Activated naive CD4-positive, alpha-beta T cell treated with anti-CD3 and anti-CD28 coated beads, Interleukin-2, amount 10 ng/mL, durations not matched to agents 7 days and 5 days (primary cell): ENCODE measurements around the gene SHISAL1.

ENCODE experiments used
- CTCF ChIA-PET: fragments of 350-600 bp; sonication (Branson Sonifier 250); formaldehyde crosslinking; loops from one replicate; lab custom pipeline; 2021; ENCODE audit warnings: antibody characterized with exemption; lab: Charles Lee
- DNase-seq: peaks from one replicate; pipeline ENCODE4 v3.0.0-alpha.2; 2020
- H3K27ac Mint-ChIP-seq: one replicate; pipeline ENCODE4 v1.8.0; 2021; ENCODE audit warnings: mild to moderate bottlenecking, moderate library complexity, mixed read lengths
- H3K27me3 Mint-ChIP-seq: one replicate; pipeline ENCODE4 v1.8.0; 2021; ENCODE audit warnings: mild to moderate bottlenecking, mixed read lengths
- H3K36me3 Mint-ChIP-seq: one replicate; pipeline ENCODE4 v1.8.0; 2021; ENCODE audit warnings: mixed read lengths
- H3K4me1 Mint-ChIP-seq: one replicate; pipeline ENCODE4 v1.8.0; 2021; ENCODE audit warnings: mixed read lengths
- H3K4me3 Mint-ChIP-seq: one replicate; pipeline ENCODE4 v1.8.0; 2021; ENCODE audit warnings: mild to moderate bottlenecking, moderate library complexity, mixed read lengths
- H3K9me3 Mint-ChIP-seq: one replicate; pipeline ENCODE4 v1.8.0; 2021; ENCODE audit warnings: mixed read lengths

The SHISAL1 gene

DNA sequence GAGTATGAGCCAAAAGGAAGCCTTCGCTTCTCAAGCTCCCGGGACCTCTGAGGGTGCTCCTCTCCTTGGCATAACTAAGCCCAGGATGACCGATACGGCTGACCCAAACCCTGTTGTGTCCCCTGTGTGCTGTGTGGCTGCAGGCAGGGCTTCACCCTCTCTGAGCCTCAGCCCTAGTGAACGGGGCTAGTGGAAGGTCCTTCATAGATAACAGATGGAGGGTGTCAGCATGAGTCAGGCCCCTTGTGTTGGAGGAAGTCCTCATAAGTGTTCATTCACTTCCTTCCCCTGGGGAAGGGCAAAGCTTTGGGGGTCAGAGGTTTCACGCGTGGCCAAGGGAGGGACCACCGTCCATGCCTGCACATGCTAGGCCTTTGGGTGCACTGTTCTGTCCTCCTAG is 21.5 kb downstream of the SHISAL1 start:
- CTCF ChIA-PET: no interaction called here
- Mint-ChIP-seq H3K27ac (no peak overlapping the region), H3K4me3 (no peak overlapping the region), H3K27me3 (peaks cover 27% of the 10 kb centered on the region), H3K36me3 (no peaks in the 10 kb centered on the region), H3K9me3 (no peaks in the 10 kb centered on the region), H3K4me1 (no peaks in the 10 kb centered on the region)
- DNase-seq: no peak

- Mint-ChIP-seq H3K36me3 (no peaks in the 10 kb centered on the region), H3K27ac (no peak overlapping the region), H3K27me3 (peaks cover 32% of the 10 kb centered on the region), H3K4me3 (no peak overlapping the region), H3K9me3 (no peaks in the 10 kb centered on the region), H3K4me1 (no peaks in the 10 kb centered on the region)
- CTCF ChIA-PET: no interaction called here
- no peak for DNase-seq
Observed at GRCh38 chr22:44289414-44290171, 23.2 kb downstream of the SHISAL1 start.

- H3K4me3 Mint-ChIP-seq: no peak overlapping the region
- no peaks in the 10 kb centered on the region for H3K9me3 Mint-ChIP-seq
- peaks cover 26% of the 10 kb centered on the region for H3K27me3 Mint-ChIP-seq
- H3K27ac Mint-ChIP-seq: no peak overlapping the region
- H3K36me3 Mint-ChIP-seq: no peaks in the 10 kb centered on the region
- no peaks in the 10 kb centered on the region for H3K4me1 Mint-ChIP-seq
- no peak for DNase-seq
- CTCF ChIA-PET: no interaction called here
Observed at GRCh38 chr22:44288913-44289312, 23.8 kb downstream of the SHISAL1 start.

DNA sequence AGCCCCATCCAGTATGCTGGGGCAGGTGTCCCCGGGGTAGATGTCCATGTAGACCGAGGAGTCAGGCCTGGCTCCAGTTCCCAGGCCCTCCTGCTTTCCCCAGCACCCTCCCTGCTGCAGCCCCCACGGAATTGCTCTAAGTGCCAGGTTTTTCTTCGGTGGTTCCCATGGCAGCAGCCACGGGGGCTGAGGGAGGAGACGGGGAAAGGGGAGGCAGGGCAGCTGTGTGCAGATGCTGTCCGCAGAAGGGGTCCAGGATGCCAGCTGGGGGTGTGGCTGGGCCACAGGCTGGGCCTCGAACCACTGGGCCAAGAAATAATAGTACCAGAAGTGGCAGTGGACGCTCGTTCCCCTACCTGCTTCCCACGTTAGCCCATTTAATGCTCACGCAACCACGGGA is 25.0 kb downstream of the SHISAL1 start:
- DNase-seq: no peak
- H3K27me3 Mint-ChIP-seq: peaks cover 22% of the 10 kb centered on the region
- no peaks in the 10 kb centered on the region for H3K36me3 Mint-ChIP-seq
- H3K4me1 Mint-ChIP-seq: no peaks in the 10 kb centered on the region
- H3K27ac Mint-ChIP-seq: no peak overlapping the region
- CTCF ChIA-PET: no interaction called here
- no peaks in the 10 kb centered on the region for H3K9me3 Mint-ChIP-seq
- no peak overlapping the region for H3K4me3 Mint-ChIP-seq

GRCh38 chr22:44287121-44287693 is 25.5 kb downstream of the SHISAL1 start:
- Mint-ChIP-seq H3K27me3 (peaks cover 25% of the 10 kb centered on the region), H3K4me1 (no peaks in the 10 kb centered on the region), H3K4me3 (no peak overlapping the region), H3K36me3 (no peaks in the 10 kb centered on the region), H3K27ac (no peak overlapping the region), H3K9me3 (no peaks in the 10 kb centered on the region)
- CTCF ChIA-PET: no interaction called here
- no peak for DNase-seq

DNA sequence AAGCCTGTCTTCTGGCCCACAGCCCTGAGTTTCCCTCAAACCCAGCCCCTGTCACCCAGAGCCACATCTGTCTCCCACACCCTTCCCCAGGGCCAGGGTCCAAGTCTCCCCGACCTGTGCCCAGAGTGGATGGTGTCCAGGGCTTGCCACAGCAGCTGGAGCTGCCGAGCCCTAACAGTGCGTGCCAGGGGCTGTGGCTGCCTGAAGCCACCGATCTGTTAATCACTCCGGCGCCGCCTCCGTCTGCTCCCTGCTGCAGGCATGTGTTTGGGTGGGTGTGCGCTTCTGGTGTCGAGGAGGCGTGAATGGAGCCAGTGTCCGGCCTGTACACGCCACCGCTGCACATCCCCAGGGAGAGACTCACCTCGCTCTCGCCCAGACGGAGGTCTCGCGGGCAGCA is 26.1 kb downstream of the SHISAL1 start:
- H3K27me3 Mint-ChIP-seq: peaks cover 25% of the 10 kb centered on the region
- H3K4me1 Mint-ChIP-seq: no peaks in the 10 kb centered on the region
- no peak overlapping the region for H3K27ac Mint-ChIP-seq
- H3K36me3 Mint-ChIP-seq: no peaks in the 10 kb centered on the region
- DNase-seq: no peak
- no peaks in the 10 kb centered on the region for H3K9me3 Mint-ChIP-seq
- H3K4me3 Mint-ChIP-seq: no peak overlapping the region
- CTCF ChIA-PET: no interaction called here

DNA sequence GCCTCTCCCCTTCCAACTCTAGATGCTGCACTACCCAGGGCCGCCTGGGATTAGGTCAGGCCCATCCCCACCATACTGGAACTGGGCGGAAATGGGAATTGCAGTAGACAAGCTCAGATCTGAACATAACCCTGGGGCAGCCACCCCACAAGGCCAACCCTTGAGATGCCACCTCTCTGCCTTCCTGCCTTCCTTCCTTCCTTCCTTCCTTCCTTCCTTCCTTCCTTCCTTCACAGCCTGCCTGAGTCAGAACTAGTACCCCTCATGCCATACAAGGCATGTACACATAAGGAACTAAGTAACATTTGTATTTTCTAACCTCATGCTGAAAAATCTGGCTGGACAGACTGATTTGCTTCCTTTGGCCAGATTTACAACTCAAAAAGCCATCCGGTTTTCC is 28.0 kb downstream of the SHISAL1 start:
- H3K4me3 Mint-ChIP-seq: no peak overlapping the region
- no peaks in the 10 kb centered on the region for H3K4me1 Mint-ChIP-seq
- no peak overlapping the region for H3K27ac Mint-ChIP-seq
- DNase-seq: no peak
- H3K36me3 Mint-ChIP-seq: no peaks in the 10 kb centered on the region
- CTCF ChIA-PET: no interaction called here
- H3K27me3 Mint-ChIP-seq: peaks cover 34% of the 10 kb centered on the region
- H3K9me3 Mint-ChIP-seq: no peaks in the 10 kb centered on the region

GRCh38 chr22:44281768-44282637 is 30.7 kb downstream of the SHISAL1 start:
- DNase-seq: no peak
- Mint-ChIP-seq H3K9me3 (no peaks in the 10 kb centered on the region), H3K4me3 (no peak overlapping the region), H3K27me3 (peaks cover 55% of the 10 kb centered on the region), H3K36me3 (no peaks in the 10 kb centered on the region), H3K27ac (no peak overlapping the region), H3K4me1 (no peaks in the 10 kb centered on the region)
- CTCF ChIA-PET: no interaction called here

- no peaks in the 10 kb centered on the region for H3K9me3 Mint-ChIP-seq
- peaks cover 57% of the 10 kb centered on the region for H3K27me3 Mint-ChIP-seq
- CTCF ChIA-PET: no interaction called here
- no peak for DNase-seq
- no peaks in the 10 kb centered on the region for H3K4me1 Mint-ChIP-seq
- no peak overlapping the region for H3K4me3 Mint-ChIP-seq
- H3K27ac Mint-ChIP-seq: no peak overlapping the region
- no peaks in the 10 kb centered on the region for H3K36me3 Mint-ChIP-seq
Observed at GRCh38 chr22:44280665-44281188, 32.0 kb downstream of the SHISAL1 start.

GRCh38 chr22:44279069-44279360 is 33.7 kb downstream of the SHISAL1 start:
- Mint-ChIP-seq H3K9me3 (no peaks in the 10 kb centered on the region), H3K36me3 (no peaks in the 10 kb centered on the region), H3K4me1 (no peaks in the 10 kb centered on the region), H3K4me3 (no peak overlapping the region), H3K27me3 (peaks cover 70% of the 10 kb centered on the region), H3K27ac (no peak overlapping the region)
- CTCF ChIA-PET: no interaction called here
- DNase-seq: no peak

DNA sequence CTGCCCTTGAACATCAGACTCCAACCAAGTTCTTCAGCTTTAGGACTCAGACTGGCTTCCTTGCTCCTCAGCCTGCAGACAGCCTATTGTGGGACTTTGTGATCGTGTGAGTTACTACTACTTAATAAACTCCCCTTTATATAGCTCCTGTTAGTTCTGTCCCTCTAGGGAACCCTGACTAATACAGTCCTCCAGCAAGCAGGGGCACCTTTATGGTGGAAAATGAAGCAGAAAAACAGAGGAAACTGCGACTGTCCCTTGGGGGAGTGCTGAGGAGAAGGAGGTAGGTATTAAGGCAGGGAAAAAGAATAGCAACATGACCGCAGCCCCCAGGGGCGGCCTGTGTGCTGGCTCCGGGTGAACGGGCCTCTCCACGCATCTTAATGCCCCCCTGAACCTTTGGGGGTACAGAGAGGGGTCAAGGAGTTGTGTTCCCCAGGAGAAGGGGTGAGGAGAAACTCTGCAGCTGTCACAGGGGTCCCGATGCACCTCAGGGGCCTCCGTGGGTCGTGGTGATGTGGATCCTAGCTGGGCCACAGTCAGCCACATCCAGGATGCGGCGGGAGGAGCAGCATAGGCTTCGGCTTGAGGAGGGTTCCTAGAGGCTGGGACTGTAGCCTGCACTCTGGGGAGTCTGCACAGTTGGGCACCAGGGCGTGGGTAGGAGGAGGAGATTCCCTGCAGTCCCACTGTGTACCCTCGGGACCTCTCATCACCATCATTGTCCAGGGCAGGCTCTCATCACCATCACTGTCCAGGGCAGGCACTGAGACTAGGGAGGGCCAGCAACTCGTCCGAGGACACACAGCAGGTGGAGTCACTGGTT is 34.3 kb downstream of the SHISAL1 start:
- Mint-ChIP-seq H3K4me3 (no peak overlapping the region), H3K27ac (no peak overlapping the region), H3K9me3 (no peaks in the 10 kb centered on the region), H3K27me3 (peaks cover 70% of the 10 kb centered on the region), H3K36me3 (no peaks in the 10 kb centered on the region), H3K4me1 (no peaks in the 10 kb centered on the region)
- CTCF ChIA-PET: no interaction called here
- DNase-seq: no peak

- CTCF ChIA-PET: no interaction called here
- H3K4me3 Mint-ChIP-seq: no peak overlapping the region
- peaks cover 63% of the 10 kb centered on the region for H3K27me3 Mint-ChIP-seq
- H3K9me3 Mint-ChIP-seq: no peaks in the 10 kb centered on the region
- no peaks in the 10 kb centered on the region for H3K36me3 Mint-ChIP-seq
- no peak for DNase-seq
- H3K27ac Mint-ChIP-seq: no peak overlapping the region
- no peaks in the 10 kb centered on the region for H3K4me1 Mint-ChIP-seq
Observed at GRCh38 chr22:44277386-44278135, 35.2 kb downstream of the SHISAL1 start.

- no peak for DNase-seq
- Mint-ChIP-seq H3K9me3 (no peaks in the 10 kb centered on the region), H3K27ac (no peak overlapping the region), H3K4me1 (no peaks in the 10 kb centered on the region), H3K36me3 (no peaks in the 10 kb centered on the region), H3K4me3 (no peak overlapping the region), H3K27me3 (peaks cover 63% of the 10 kb centered on the region)
- CTCF ChIA-PET: no interaction called here
Observed at GRCh38 chr22:44276706-44277356, 35.9 kb downstream of the SHISAL1 start.
